DND-41 (cell line): ENCODE results near the gene H3-3A.

Experiments used
- ATAC-seq: fragments of 200-7000 bp; cut with Tn5 transposase; 3 replicates; pipeline ENCODE4 v1.9.1; 2021; ENCODE audit warnings: low read depth; ENCODE audit not compliant: insufficient read depth
- DNase-seq: peaks from one replicate; pipeline ENCODE4 v3.0.0-alpha.2; 2020
- H2AFZ ChIP-seq: 2 replicates; pipeline ENCODE4 v1.6.0; 2012; ENCODE audit warnings: low read depth, low read length
- H3K27ac ChIP-seq: 2 replicates; pipeline ENCODE4 v1.5.1; 2012; ENCODE audit warnings: low read length, inconsistent platforms
- H3K27me3 ChIP-seq: fragments of 200-600 bp; sonication (generic); 2 replicates; pipeline ENCODE4 v1.6.0; 2012; ENCODE audit warnings: low read length, mild to moderate bottlenecking, inconsistent platforms; ENCODE audit not compliant: insufficient read depth, poor library complexity
- H3K36me3 ChIP-seq: 2 replicates; pipeline ENCODE4 v1.5.1; 2012; ENCODE audit warnings: low read length, inconsistent platforms; ENCODE audit not compliant: insufficient read depth
- H3K4me1 ChIP-seq: 2 replicates; pipeline ENCODE4 v1.5.1; 2012; ENCODE audit warnings: mild to moderate bottlenecking, low read length; ENCODE audit not compliant: insufficient read depth
- H3K4me2 ChIP-seq: 2 replicates; pipeline ENCODE4 v1.6.0; 2012; ENCODE audit warnings: mild to moderate bottlenecking, moderate library complexity, low read length, inconsistent platforms; ENCODE audit not compliant: insufficient read depth
- H3K4me3 ChIP-seq, 2 experiments: fragments of 200-600 bp in 1 of 2; shearing (Covaris generic) in 1 of 2; 2 replicates each; pipeline ENCODE4 v1.5.1; 2012 to 2016; ENCODE audit warnings: inconsistent platforms in 2 of 2, low read length in 2 of 2, mild to moderate bottlenecking in 2 of 2, low read depth in 1 of 2, moderate library complexity in 1 of 2
- H3K79me2 ChIP-seq: 2 replicates; pipeline ENCODE4 v1.6.0; 2012; ENCODE audit warnings: low read length, inconsistent platforms; ENCODE audit not compliant: insufficient read depth
- H3K9ac ChIP-seq: 2 replicates; pipeline ENCODE4 v1.6.0; 2012; ENCODE audit warnings: low read depth, mild to moderate bottlenecking, inconsistent platforms, low read length, moderate library complexity
- H3K9me3 ChIP-seq: 2 replicates; pipeline ENCODE4 v1.5.1; 2012; ENCODE audit warnings: low read length, moderate library complexity, mild to moderate bottlenecking, inconsistent platforms; ENCODE audit not compliant: insufficient read depth, severe bottlenecking
- H4K20me1 ChIP-seq: 2 replicates; pipeline ENCODE4 v1.6.0; 2012; ENCODE audit warnings: low read length; ENCODE audit not compliant: insufficient read depth
- CTCF ChIP-seq: IDR thresholded peaks from 2 replicates; pipeline ENCODE4 v1.5.1; 2012; ENCODE audit warnings: borderline replicate concordance, low read length, moderate library complexity, mild to moderate bottlenecking; ENCODE audit not compliant: poor library complexity, severe bottlenecking; ENCODE audit errors: extremely low read depth
- EZH2 ChIP-seq: IDR thresholded peaks from 3 replicates; pipeline ENCODE4 v1.6.1; 2012; ENCODE audit warnings: borderline replicate concordance, low read depth, mild to moderate bottlenecking, moderate library complexity, low read length, inconsistent platforms; ENCODE audit not compliant: severe bottlenecking

Gene H3-3A

DNA sequence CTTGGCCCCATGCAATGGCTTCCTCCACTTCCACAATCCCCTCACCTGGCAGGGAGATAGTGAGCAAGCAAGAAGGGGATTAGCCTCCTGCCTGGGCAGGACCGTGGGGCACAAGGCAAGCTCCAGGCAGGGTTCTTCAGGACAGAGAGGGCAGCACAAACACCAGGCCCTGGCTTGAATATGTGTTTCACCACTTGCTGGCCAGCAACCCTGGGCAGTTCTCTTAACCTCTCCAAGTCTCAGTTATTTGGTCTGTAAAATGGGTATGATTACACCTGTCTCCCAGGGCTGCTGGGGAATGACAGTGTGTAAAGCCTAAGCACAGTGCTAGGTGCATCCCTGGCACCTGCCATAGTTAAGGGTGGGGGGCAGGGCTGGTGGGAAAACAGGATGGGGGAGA, 31.9 kb downstream of the H3-3A start:
- H3K4me1 ChIP-seq, result no peaks in the 10 kb centered on the region
- no peak overlapping the region for H3K4me3 ChIP-seq
- no peak overlapping the region for H3K27ac ChIP-seq
- H2AFZ ChIP-seq, result no peak overlapping the region
- TF ChIP-seq CTCF, result no peak
- no peak for TF ChIP-seq EZH2
- peaks cover 8% of the 10 kb centered on the region for H3K27me3 ChIP-seq
- H3K36me3 ChIP-seq, result no peaks in the 10 kb centered on the region
- H3K9me3 ChIP-seq, result no peaks in the 10 kb centered on the region
- H4K20me1 ChIP-seq, result no peaks in the 10 kb centered on the region
- H3K9ac ChIP-seq, result no peak overlapping the region
- H3K79me2 ChIP-seq, result no peaks in the 10 kb centered on the region
- DNase-seq (no peak), ATAC-seq (no peak)
- no peak overlapping the region for H3K4me2 ChIP-seq

DNA sequence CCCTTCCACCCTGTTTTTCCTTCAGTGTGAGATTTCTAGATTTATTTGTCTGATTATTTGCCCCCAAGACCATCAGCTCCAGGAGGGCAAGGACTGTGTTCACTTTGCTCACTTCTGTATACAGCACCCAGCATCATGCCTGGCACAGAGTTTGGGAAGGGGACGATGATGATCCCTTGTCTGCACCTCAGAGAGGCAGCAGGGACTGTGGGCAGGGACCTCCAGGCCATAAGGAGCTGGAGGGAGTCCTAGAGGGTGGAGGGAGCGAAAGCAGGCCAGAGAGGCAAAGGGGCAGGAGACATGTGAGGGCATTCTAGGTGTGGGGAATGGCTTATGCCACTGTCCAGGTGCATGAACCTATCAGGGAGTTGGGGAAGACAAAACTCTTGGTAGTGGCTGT, 32.8 kb downstream of the H3-3A start:
- Histone ChIP-seq H3K27ac (no peak overlapping the region), H4K20me1 (no peaks in the 10 kb centered on the region), H3K9ac (no peak overlapping the region), H3K79me2 (no peaks in the 10 kb centered on the region), H3K4me3 (no peak overlapping the region), H3K4me1 (no peaks in the 10 kb centered on the region), H3K4me2 (no peak overlapping the region), H3K36me3 (no peaks in the 10 kb centered on the region), H2AFZ (no peak overlapping the region), H3K27me3 (peaks cover 8% of the 10 kb centered on the region), H3K9me3 (no peaks in the 10 kb centered on the region)
- TF ChIP-seq EZH2 (no peak), CTCF (no peak)
- ATAC-seq (no peak), DNase-seq (no peak)

- Histone ChIP-seq H3K36me3 (no peaks in the 10 kb centered on the region), H3K27me3 (peaks cover 8% of the 10 kb centered on the region), H2AFZ (no peak overlapping the region), H3K79me2 (no peaks in the 10 kb centered on the region), H3K9ac (no peak overlapping the region), H3K27ac (no peak overlapping the region), H4K20me1 (no peaks in the 10 kb centered on the region), H3K4me1 (no peaks in the 10 kb centered on the region), H3K4me2 (no peak overlapping the region), H3K4me3 (no peak overlapping the region), H3K9me3 (no peaks in the 10 kb centered on the region)
- TF ChIP-seq CTCF (no peak), EZH2 (no peak)
- DNase-seq (no peak), ATAC-seq (no peak)
Observed at GRCh38 chr1:226097866-226098625, 35.5 kb downstream of the H3-3A start.
